ENCODE data around the gene LMO7. TPM values are rescaled to one million over a fixed set of nuclear protein-coding genes. Genes with fewer than 3 reads are reported as not detected.

The LMO7 gene
- total RNA-seq, 1 donor from 2014 or later = 446 TPM

- TF ChIP-seq CTCF (IDR thresholded peaks at IDR 0.05; ENCODE audit: borderline replicate concordance) = no peak
- intact Hi-C loops (cut with micrococcal nuclease) = no loop called here
- H3K9me3 ChIP-seq (replicated peaks) = no peaks in the 10 kb centered on the region
- peaks cover 58% of the 10 kb centered on the region for H3K4me1 ChIP-seq
- no peak overlapping the region for H3K4me3 ChIP-seq
- peak overlapping the region; percentile 67 for H3K27ac ChIP-seq (replicated peaks)
- no peaks in the 10 kb centered on the region for H3K36me3 ChIP-seq
- no peaks in the 10 kb centered on the region for H3K27me3 ChIP-seq (ENCODE audit: low read depth)
- DNase-seq = no peak
Observed at GRCh38 chr13:75770164-75770563, 134.0 kb downstream of the LMO7 start.

GRCh38 chr13:75770592-75771011, 134.5 kb downstream of the LMO7 start:
- H3K36me3 ChIP-seq = no peaks in the 10 kb centered on the region
- no peak for TF ChIP-seq CTCF (IDR thresholded peaks at IDR 0.05; ENCODE audit: borderline replicate concordance)
- no peak overlapping the region for H3K4me3 ChIP-seq
- H3K27me3 ChIP-seq (ENCODE audit: low read depth) = no peaks in the 10 kb centered on the region
- peak overlapping the region; percentile 67 for H3K27ac ChIP-seq (replicated peaks)
- no peaks in the 10 kb centered on the region for H3K9me3 ChIP-seq (replicated peaks)
- DNase-seq = no peak
- peaks cover 57% of the 10 kb centered on the region for H3K4me1 ChIP-seq
- intact Hi-C loops (cut with micrococcal nuclease) = no loop called here

GRCh38 chr13:75771226-75771625, 135.1 kb downstream of the LMO7 start:
- TF ChIP-seq CTCF (IDR thresholded peaks at IDR 0.05; ENCODE audit: borderline replicate concordance) = no peak
- H3K27ac ChIP-seq (replicated peaks) = peak overlapping the region; percentile 67
- H3K4me1 ChIP-seq = peaks cover 58% of the 10 kb centered on the region
- H3K27me3 ChIP-seq (ENCODE audit: low read depth) = no peaks in the 10 kb centered on the region
- H3K36me3 ChIP-seq = no peaks in the 10 kb centered on the region
- no peak overlapping the region for H3K4me3 ChIP-seq
- DNase-seq = no peak
- intact Hi-C loops (cut with micrococcal nuclease) = no loop called here
- no peaks in the 10 kb centered on the region for H3K9me3 ChIP-seq (replicated peaks)

GRCh38 chr13:75771818-75772217, 135.7 kb downstream of the LMO7 start:
- no peak for TF ChIP-seq CTCF (IDR thresholded peaks at IDR 0.05; ENCODE audit: borderline replicate concordance)
- peaks cover 55% of the 10 kb centered on the region for H3K4me1 ChIP-seq
- peak overlapping the region; percentile 67 for H3K27ac ChIP-seq (replicated peaks)
- no peaks in the 10 kb centered on the region for H3K9me3 ChIP-seq (replicated peaks)
- intact Hi-C loops (cut with micrococcal nuclease) = no loop called here
- no peak for DNase-seq
- no peaks in the 10 kb centered on the region for H3K36me3 ChIP-seq
- no peaks in the 10 kb centered on the region for H3K27me3 ChIP-seq (ENCODE audit: low read depth)
- no peak overlapping the region for H3K4me3 ChIP-seq

GRCh38 chr13:75774176-75774575, 138.0 kb downstream of the LMO7 start:
- intact Hi-C loops (cut with micrococcal nuclease) = no loop called here
- H3K4me3 ChIP-seq = no peak overlapping the region
- TF ChIP-seq CTCF (IDR thresholded peaks at IDR 0.05; ENCODE audit: borderline replicate concordance) = no peak
- no peaks in the 10 kb centered on the region for H3K36me3 ChIP-seq
- H3K27ac ChIP-seq (replicated peaks) = no peak overlapping the region
- no peaks in the 10 kb centered on the region for H3K27me3 ChIP-seq (ENCODE audit: low read depth)
- peaks cover 11% of the 10 kb centered on the region for H3K9me3 ChIP-seq (replicated peaks)
- peaks cover 48% of the 10 kb centered on the region for H3K4me1 ChIP-seq
- no peak for DNase-seq

- intact Hi-C loops (cut with micrococcal nuclease) = no loop called here
- no peak overlapping the region for H3K4me3 ChIP-seq
- TF ChIP-seq CTCF (IDR thresholded peaks at IDR 0.05; ENCODE audit: borderline replicate concordance) = no peak
- no peaks in the 10 kb centered on the region for H3K27me3 ChIP-seq (ENCODE audit: low read depth)
- peaks cover 29% of the 10 kb centered on the region for H3K9me3 ChIP-seq (replicated peaks)
- peaks cover 26% of the 10 kb centered on the region for H3K4me1 ChIP-seq
- no peak for DNase-seq
- no peaks in the 10 kb centered on the region for H3K36me3 ChIP-seq
- peak overlapping the region; percentile 39 for H3K27ac ChIP-seq (replicated peaks)
Observed at GRCh38 chr13:75776550-75776949, 140.4 kb downstream of the LMO7 start.

Measured in left ventricle myocardium inferior (tissue), 1 donor.